MCF 10A (cell line): Measurements from ENCODE around the gene RNF214. TPM values are rescaled to one million over a fixed set of nuclear protein-coding genes. Genes with fewer than 3 reads are reported as not detected.

Experiments used
- BruUV-seq: library from RNA; stranded (reverse); fragments of 400-500 nt; replicated peaks from 2 replicates; lab custom pipeline; 2021; lab: Mats Ljungman, UMichigan
- CTCF ChIA-PET: fragments of 300-600 bp; sonication (Branson Sonifier 250); formaldehyde crosslinking; extraction: SDS; loops from one replicate; lab custom pipeline; 2021; ENCODE audit warnings: antibody characterized with exemption, inconsistent platforms; lab: Yijun Ruan, JAX
- POLR2A ChIA-PET: fragments of 300-600, 350-650 bp; sonication (Branson Sonifier 250); formaldehyde crosslinking; extraction: SDS; loops from one replicate; lab custom pipeline; 2020; ENCODE audit warnings: antibody characterized with exemption, inconsistent platforms; lab: Yijun Ruan, JAX
- DNase-seq: peaks from one replicate; pipeline ENCODE4 v3.0.0-alpha.2; 2018; ENCODE audit not compliant: unreplicated experiment
- H3K27ac Mint-ChIP-seq: one replicate; pipeline ENCODE4 v1.8.0; 2022; ENCODE audit warnings: mild to moderate bottlenecking, low read depth, mixed read lengths; ENCODE audit not compliant: unreplicated experiment
- H3K27me3 Mint-ChIP-seq: one replicate; pipeline ENCODE4 v1.8.0; 2022; ENCODE audit warnings: mixed read lengths; ENCODE audit not compliant: insufficient read depth, unreplicated experiment
- H3K36me3 Mint-ChIP-seq: one replicate; pipeline ENCODE4 v1.8.0; 2022; ENCODE audit warnings: mild to moderate bottlenecking, moderate library complexity, mixed read lengths; ENCODE audit not compliant: insufficient read depth, unreplicated experiment
- H3K4me1 Mint-ChIP-seq: one replicate; pipeline ENCODE4 v1.8.0; 2022; ENCODE audit warnings: mixed read lengths; ENCODE audit not compliant: insufficient read depth, unreplicated experiment
- H3K4me3 Mint-ChIP-seq: one replicate; pipeline ENCODE4 v1.8.0; 2022; ENCODE audit warnings: mild to moderate bottlenecking, moderate library complexity, mixed read lengths; ENCODE audit not compliant: unreplicated experiment
- H3K9me3 Mint-ChIP-seq: one replicate; pipeline ENCODE4 v1.8.0; 2022; ENCODE audit warnings: mixed read lengths; ENCODE audit not compliant: unreplicated experiment
- CTCF ChIP-seq: fragments of 200-600 bp; IDR thresholded peaks from one replicate; pipeline ENCODE4 v1.8.0; 2022; ENCODE audit warnings: antibody characterized with exemption, mild to moderate bottlenecking; ENCODE audit not compliant: unreplicated experiment
- intact Hi-C: fragments of 100-400 bp; cut with micrococcal nuclease; formaldehyde crosslinking; loops from 2 replicates; pipeline ENCODE4 v1.14.1; 2022
- total RNA-seq: library from RNA; stranded (reverse); gene quantifications from 2 replicates; pipeline ENCODE4 v1.2.3, GENCODE V29; 2022

RNF214 gene
- total RNA-seq, 1 experiment from 2014 or later = 23.3 TPM

GRCh38 chr11:117210620-117211019 is 21.9 kb upstream of the RNF214 start:
- ChIA-PET POLR2A (no interaction called here), CTCF (interaction anchor here (0.6 to 3.2 kb wide), 3 partner anchors 11 to 32 kb away, joined by 3 to 18 read pairs (median 4); partner anchors contain the start of gene SIDT2)
- BruUV-seq = no TSS peak
- intact Hi-C loops = no loop called here
- Mint-ChIP-seq H3K27ac (no peak overlapping the region), H3K9me3 (no peaks in the 10 kb centered on the region), H3K4me1 (no peaks in the 10 kb centered on the region), H3K4me3 (no peak overlapping the region), H3K36me3 (peaks cover 35% of the 10 kb centered on the region), H3K27me3 (no peaks in the 10 kb centered on the region)
- no peak for TF ChIP-seq CTCF
- no peak for DNase-seq

- CTCF ChIA-PET = interaction anchor here (3.2 kb wide), 1 partner anchor 14 kb away, joined by 18 read pairs; no protein-coding TSS in a partner anchor
Observed at GRCh38 chr11:117212697-117213355, 19.6 kb upstream of the RNF214 start.

GRCh38 chr11:117214404-117215110 is 17.9 kb upstream of the RNF214 start:
- CTCF ChIA-PET = interaction anchor here (0.6 to 3.2 kb wide), 6 partner anchors 12 to 334 kb away, joined by 3 to 19 read pairs (median 3); no protein-coding TSS in a partner anchor
- BruUV-seq = no TSS peak
- POLR2A ChIA-PET = interaction anchor here (0.9 to 1.2 kb wide), 2 partner anchors 10 to 11 kb away, joined by 3 read pairs; no protein-coding TSS in a partner anchor
- Mint-ChIP-seq H3K4me3 (no peak overlapping the region), H3K36me3 (peaks cover 70% of the 10 kb centered on the region), H3K27me3 (no peaks in the 10 kb centered on the region), H3K4me1 (no peaks in the 10 kb centered on the region), H3K9me3 (no peaks in the 10 kb centered on the region), H3K27ac (peak overlapping the region; percentile 80)
- intact Hi-C loops = no loop called here
- DNase-seq = no peak
- TF ChIP-seq CTCF = no peak

More at GRCh38 chr11:117212697-117213355, 19.6 kb upstream of the RNF214 start:
- Mint-ChIP-seq H3K27me3 (no peaks in the 10 kb centered on the region), H3K36me3 (peaks cover 57% of the 10 kb centered on the region), H3K4me1 (no peaks in the 10 kb centered on the region), H3K27ac (no peak overlapping the region), H3K4me3 (no peak overlapping the region), H3K9me3 (no peaks in the 10 kb centered on the region)
- intact Hi-C loops = no loop called here
- POLR2A ChIA-PET = interaction anchor here (1.0 kb wide), 1 partner anchor 15 kb away, joined by 3 read pairs; no protein-coding TSS in a partner anchor
- no peak for DNase-seq
- BruUV-seq = no TSS peak
- no peak for TF ChIP-seq CTCF
